ENCODE data around the gene IFT74.
"Not testable (repeated sequence)": the region's sequence is repeated elsewhere in the genome, so short reads cannot be mapped to it uniquely, and the experiment has no call there.

Gene IFT74

DNA sequence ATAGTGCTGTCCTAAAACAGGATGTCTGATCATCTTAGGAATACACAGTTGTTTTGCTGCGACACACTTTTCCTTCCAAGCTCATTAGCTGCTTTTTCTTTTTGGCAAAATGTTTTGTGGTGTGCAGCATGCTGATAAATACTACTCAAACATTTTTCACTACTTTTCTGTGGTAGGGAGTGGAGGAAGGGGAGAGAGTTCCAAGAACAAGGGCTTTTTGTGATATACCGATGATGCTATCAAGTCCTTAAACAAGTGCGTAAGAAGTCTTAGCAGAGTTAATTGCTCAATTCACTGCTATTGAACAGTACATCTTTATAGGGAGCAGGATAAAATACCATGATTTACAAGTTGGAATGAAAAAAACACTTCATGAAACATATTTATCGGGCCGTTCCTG is 129.2 kb downstream of the IFT74 start:
- no peak for DNase-seq (ENCODE audit: low read depth)
- no peaks in the 10 kb centered on the region for H3K9me3 ChIP-seq (ENCODE audit: control insufficient read depth, low read length)
- H3K27me3 ChIP-seq (replicated peaks; ENCODE audit: control insufficient read depth, insufficient read depth, low read length), result no peaks in the 10 kb centered on the region
- no peak overlapping the region for H3K4me3 ChIP-seq (ENCODE audit: low read length)
- H3K4me1 ChIP-seq (ENCODE audit: control insufficient read depth, insufficient read depth, low read length), result peaks cover 27% of the 10 kb centered on the region
- H3K36me3 ChIP-seq (ENCODE audit: control insufficient read depth, insufficient read depth, low read length, severe bottlenecking), result peaks cover 3% of the 10 kb centered on the region
- H3K9ac ChIP-seq (ENCODE audit: low read length), result no peak overlapping the region

GRCh38 chr9:27086818-27087680 is 130.8 kb downstream of the IFT74 start:
- peak; percentile 83 for DNase-seq (ENCODE audit: low read depth)
- H3K9me3 ChIP-seq (ENCODE audit: control insufficient read depth, low read length), result no peaks in the 10 kb centered on the region
- H3K9ac ChIP-seq (ENCODE audit: low read length), result no peak overlapping the region
- no peak overlapping the region for H3K4me3 ChIP-seq (ENCODE audit: low read length)
- H3K27me3 ChIP-seq (replicated peaks; ENCODE audit: control insufficient read depth, insufficient read depth, low read length), result no peaks in the 10 kb centered on the region
- peaks cover 27% of the 10 kb centered on the region for H3K4me1 ChIP-seq (ENCODE audit: control insufficient read depth, insufficient read depth, low read length)
- H3K36me3 ChIP-seq (ENCODE audit: control insufficient read depth, insufficient read depth, low read length, severe bottlenecking), result no peaks in the 10 kb centered on the region

DNA sequence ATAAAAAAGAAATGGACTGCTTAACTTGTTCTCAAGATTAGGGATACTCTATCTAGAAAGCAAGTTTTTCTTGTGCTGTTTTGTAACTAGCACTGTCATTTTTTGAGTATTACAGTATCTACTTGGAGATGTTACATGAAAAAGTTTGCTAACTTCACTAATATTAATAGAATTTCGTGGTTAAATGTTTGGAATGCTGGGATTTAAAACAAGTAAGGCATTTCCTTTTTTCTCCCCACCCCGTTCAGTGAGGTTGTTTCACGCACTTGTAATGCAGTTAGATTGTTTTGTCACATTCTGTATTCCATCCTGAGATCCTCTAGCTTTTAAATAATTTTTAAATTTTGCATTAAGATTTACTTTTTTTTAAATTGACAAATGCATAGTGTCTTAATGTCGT is 132.8 kb downstream of the IFT74 start:
- Histone ChIP-seq H3K9ac (ENCODE audit: low read length) (no peak overlapping the region), H3K9me3 (ENCODE audit: control insufficient read depth, low read length) (no peaks in the 10 kb centered on the region), H3K27me3 (replicated peaks; ENCODE audit: control insufficient read depth, insufficient read depth, low read length) (no peaks in the 10 kb centered on the region), H3K4me1 (ENCODE audit: control insufficient read depth, insufficient read depth, low read length) (peaks cover 29% of the 10 kb centered on the region), H3K36me3 (ENCODE audit: control insufficient read depth, insufficient read depth, low read length, severe bottlenecking) (no peaks in the 10 kb centered on the region), H3K4me3 (ENCODE audit: low read length) (no peak overlapping the region)
- DNase-seq (ENCODE audit: low read depth), result peak; percentile 53

- Histone ChIP-seq H3K4me3 (ENCODE audit: low read length) (no peak overlapping the region), H3K36me3 (ENCODE audit: control insufficient read depth, insufficient read depth, low read length, severe bottlenecking) (no peaks in the 10 kb centered on the region), H3K9me3 (ENCODE audit: control insufficient read depth, low read length) (no peaks in the 10 kb centered on the region), H3K4me1 (ENCODE audit: control insufficient read depth, insufficient read depth, low read length) (peaks cover 36% of the 10 kb centered on the region), H3K9ac (ENCODE audit: low read length) (no peak overlapping the region), H3K27me3 (replicated peaks; ENCODE audit: control insufficient read depth, insufficient read depth, low read length) (no peaks in the 10 kb centered on the region)
- DNase-seq (ENCODE audit: low read depth), result no peak
Observed at GRCh38 chr9:27089706-27090105, 133.5 kb downstream of the IFT74 start.

DNA sequence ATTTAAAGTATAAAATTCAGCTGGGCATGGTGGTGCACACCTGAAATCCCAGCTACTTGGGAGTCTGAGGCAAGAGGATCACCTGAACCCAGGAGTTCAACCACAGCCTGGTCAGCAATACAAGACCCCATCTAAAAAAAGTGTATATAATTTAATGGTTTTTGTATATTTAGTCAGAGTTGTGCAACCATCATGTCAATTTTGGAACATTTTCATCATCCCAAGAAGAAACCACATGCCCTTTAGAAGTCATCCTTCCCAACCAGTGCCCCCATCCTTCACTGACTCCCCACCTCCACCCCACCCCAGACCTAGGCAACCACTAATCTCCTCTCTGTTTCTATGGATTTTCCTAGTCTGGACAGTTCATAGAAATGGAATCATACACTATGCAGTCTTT is 134.0 kb downstream of the IFT74 start:
- peak; percentile 44 for DNase-seq (ENCODE audit: low read depth)
- Histone ChIP-seq H3K27me3 (replicated peaks; ENCODE audit: control insufficient read depth, insufficient read depth, low read length) (no peaks in the 10 kb centered on the region), H3K9me3 (ENCODE audit: control insufficient read depth, low read length) (no peaks in the 10 kb centered on the region)

DNA sequence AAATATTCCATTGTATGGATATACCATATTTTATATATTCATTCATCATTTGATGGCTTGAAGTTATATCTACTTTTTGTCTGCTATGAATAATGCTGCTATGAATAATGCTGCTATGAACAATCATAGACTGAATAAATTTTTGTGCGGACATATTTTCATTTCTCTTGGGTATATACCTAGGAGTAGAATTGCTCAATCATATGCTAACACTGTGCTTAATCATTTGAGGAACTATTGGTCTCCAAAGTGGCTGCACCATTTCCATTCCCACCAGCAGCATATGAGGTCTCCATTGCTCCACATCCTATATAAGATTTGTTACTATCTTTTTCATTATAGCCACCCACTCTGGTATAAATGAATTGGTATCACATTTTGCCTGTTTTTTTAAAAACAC is 134.5 kb downstream of the IFT74 start:
- H3K27me3 ChIP-seq (replicated peaks; ENCODE audit: control insufficient read depth, insufficient read depth, low read length), result no peaks in the 10 kb centered on the region
- no peak for DNase-seq (ENCODE audit: low read depth)
- H3K4me1 ChIP-seq (ENCODE audit: control insufficient read depth, insufficient read depth, low read length), result peaks cover 41% of the 10 kb centered on the region
- H3K4me3 ChIP-seq (ENCODE audit: low read length), result no peak overlapping the region
- no peaks in the 10 kb centered on the region for H3K9me3 ChIP-seq (ENCODE audit: control insufficient read depth, low read length)
- H3K9ac ChIP-seq (ENCODE audit: low read length), result no peak overlapping the region
- H3K36me3 ChIP-seq (ENCODE audit: control insufficient read depth, insufficient read depth, low read length, severe bottlenecking), result no peaks in the 10 kb centered on the region

More for the DNA sequence above, 134.0 kb downstream of the IFT74 start:
- Histone ChIP-seq H3K4me1 (ENCODE audit: control insufficient read depth, insufficient read depth, low read length) (peaks cover 41% of the 10 kb centered on the region), H3K36me3 (ENCODE audit: control insufficient read depth, insufficient read depth, low read length, severe bottlenecking) (no peaks in the 10 kb centered on the region), H3K4me3 (ENCODE audit: low read length) (no peak overlapping the region), H3K9ac (ENCODE audit: low read length) (no peak overlapping the region)

- not testable (repeated sequence) for H3K27me3 ChIP-seq (replicated peaks; ENCODE audit: control insufficient read depth, insufficient read depth, low read length); H3K9me3 ChIP-seq (ENCODE audit: control insufficient read depth, low read length); H3K4me3 ChIP-seq (ENCODE audit: low read length); H3K9ac ChIP-seq (ENCODE audit: low read length); H3K36me3 ChIP-seq (ENCODE audit: control insufficient read depth, insufficient read depth, low read length, severe bottlenecking); DNase-seq (ENCODE audit: low read depth)
- peaks cover 33% of the 10 kb centered on the region for H3K4me1 ChIP-seq (ENCODE audit: control insufficient read depth, insufficient read depth, low read length)
Observed at GRCh38 chr9:27092496-27092895, 136.3 kb downstream of the IFT74 start.

- H3K36me3 ChIP-seq (ENCODE audit: control insufficient read depth, insufficient read depth, low read length, severe bottlenecking); H3K9ac ChIP-seq (ENCODE audit: low read length); DNase-seq (ENCODE audit: low read depth); H3K27me3 ChIP-seq (replicated peaks; ENCODE audit: control insufficient read depth, insufficient read depth, low read length); H3K9me3 ChIP-seq (ENCODE audit: control insufficient read depth, low read length); H3K4me3 ChIP-seq (ENCODE audit: low read length): not testable (repeated sequence)
- peaks cover 29% of the 10 kb centered on the region for H3K4me1 ChIP-seq (ENCODE audit: control insufficient read depth, insufficient read depth, low read length)
Observed at GRCh38 chr9:27093384-27094067, 137.3 kb downstream of the IFT74 start.

DNA sequence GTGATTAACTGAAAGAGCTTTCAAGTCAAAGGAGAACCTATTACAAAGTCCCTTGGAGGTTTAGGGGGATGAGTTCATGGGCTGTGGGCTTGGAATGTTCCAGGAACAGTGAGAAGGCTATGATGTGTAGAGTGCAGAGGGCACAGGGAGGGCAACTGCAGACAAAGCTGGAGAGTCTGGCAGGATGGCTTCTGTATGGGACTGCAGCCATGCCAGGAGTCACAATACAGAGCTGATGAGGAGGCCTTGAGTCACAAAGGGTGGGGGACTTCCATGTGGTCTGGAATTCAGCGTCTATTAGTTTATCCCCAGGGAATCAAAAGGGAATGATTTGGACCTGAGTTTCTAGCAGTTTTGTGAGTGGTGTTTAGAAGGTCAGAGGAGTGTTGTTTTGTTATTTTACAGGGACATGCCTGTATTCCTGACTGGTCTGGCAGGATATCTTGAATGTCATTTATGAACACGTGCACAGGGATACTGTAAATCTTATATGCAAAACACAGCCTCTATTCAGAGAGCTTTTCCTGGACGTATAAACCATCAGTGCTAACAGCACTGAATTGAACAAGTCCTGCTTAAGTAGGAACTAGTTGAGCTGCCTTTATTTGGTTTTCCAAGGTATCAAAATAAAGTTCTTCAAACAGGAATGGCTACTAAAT is 138.6 kb downstream of the IFT74 start:
- peak; percentile 68 for DNase-seq (ENCODE audit: low read depth)

GRCh38 chr9:27107241-27107640 is 151.0 kb downstream of the IFT74 start:
- H3K4me3 ChIP-seq (ENCODE audit: low read length), result no peak overlapping the region
- no peaks in the 10 kb centered on the region for H3K9me3 ChIP-seq (ENCODE audit: control insufficient read depth, low read length)
- H3K9ac ChIP-seq (ENCODE audit: low read length), result no peak overlapping the region
- no peak for DNase-seq (ENCODE audit: low read depth)
- no peaks in the 10 kb centered on the region for H3K27me3 ChIP-seq (replicated peaks; ENCODE audit: control insufficient read depth, insufficient read depth, low read length)
- no peaks in the 10 kb centered on the region for H3K36me3 ChIP-seq (ENCODE audit: control insufficient read depth, insufficient read depth, low read length, severe bottlenecking)
- H3K4me1 ChIP-seq (ENCODE audit: control insufficient read depth, insufficient read depth, low read length), result peaks cover 11% of the 10 kb centered on the region

More for the DNA sequence above, 138.6 kb downstream of the IFT74 start:
- no peaks in the 10 kb centered on the region for H3K36me3 ChIP-seq (ENCODE audit: control insufficient read depth, insufficient read depth, low read length, severe bottlenecking)
- no peak overlapping the region for H3K4me3 ChIP-seq (ENCODE audit: low read length)
- H3K9me3 ChIP-seq (ENCODE audit: control insufficient read depth, low read length), result no peaks in the 10 kb centered on the region
- no peak overlapping the region for H3K9ac ChIP-seq (ENCODE audit: low read length)
- peaks cover 4% of the 10 kb centered on the region for H3K27me3 ChIP-seq (replicated peaks; ENCODE audit: control insufficient read depth, insufficient read depth, low read length)
- H3K4me1 ChIP-seq (ENCODE audit: control insufficient read depth, insufficient read depth, low read length), result peaks cover 18% of the 10 kb centered on the region

GRCh38 chr9:27108981-27109541 is 152.8 kb downstream of the IFT74 start, which contains the start of gene TEK:
Gene TEK, plus strand, starts transcription at chr9:27109225. Its CDS starts 366 bp downstream, at chr9:27109591.
- peak within 1 kb of the TSS; percentile 42 for H3K9ac ChIP-seq (ENCODE audit: low read length)
- no peaks in the 10 kb centered on the region for H3K9me3 ChIP-seq (ENCODE audit: control insufficient read depth, low read length)
- peak within 1 kb of the TSS; percentile 59 for H3K4me3 ChIP-seq (ENCODE audit: low read length)
- DNase-seq (ENCODE audit: low read depth), result no peak
- peaks cover 11% of the 10 kb centered on the region for H3K4me1 ChIP-seq (ENCODE audit: control insufficient read depth, insufficient read depth, low read length)
- no peaks in the 10 kb centered on the region for H3K27me3 ChIP-seq (replicated peaks; ENCODE audit: control insufficient read depth, insufficient read depth, low read length)
- H3K36me3 ChIP-seq (ENCODE audit: control insufficient read depth, insufficient read depth, low read length, severe bottlenecking), result no peaks in the 10 kb centered on the region

Data from adipocyte (in vitro differentiated cells).